Stimulated activated naive CD4-positive, alpha-beta T cell (primary cell): ENCODE measurements around the gene MRTFA.
A peak's percentile ranks its signal among the peaks of the same experiment; 100 is the strongest.
"Not testable (repeated sequence)": the region's sequence is repeated elsewhere in the genome, so short reads cannot be mapped to it uniquely, and the experiment has no call there.

Experiments
- DNase-seq, 6 experiments: peaks; one replicate each; lab custom pipeline; 2025; lab: John Stamatoyannopoulos, UW

The MRTFA gene

DNA sequence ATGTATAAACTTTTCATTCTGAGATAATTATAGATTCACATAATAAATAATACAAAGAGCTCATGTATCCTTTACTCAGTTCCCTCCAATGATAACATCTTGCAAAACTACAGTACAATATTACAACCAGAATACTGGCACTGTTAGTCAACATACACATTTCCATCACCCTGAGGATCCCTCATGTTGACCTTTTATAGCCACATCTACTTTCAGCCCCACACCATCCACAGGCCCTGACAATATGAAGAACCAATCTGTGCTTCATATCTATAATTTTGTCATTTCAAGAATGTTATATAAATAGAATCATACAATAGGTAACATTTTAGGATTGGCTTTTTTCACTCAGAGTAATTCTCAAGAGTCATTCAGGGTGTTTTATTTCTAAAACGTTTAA lies 115.5 kb downstream of the MRTFA start:
- no peak for DNase-seq

DNA sequence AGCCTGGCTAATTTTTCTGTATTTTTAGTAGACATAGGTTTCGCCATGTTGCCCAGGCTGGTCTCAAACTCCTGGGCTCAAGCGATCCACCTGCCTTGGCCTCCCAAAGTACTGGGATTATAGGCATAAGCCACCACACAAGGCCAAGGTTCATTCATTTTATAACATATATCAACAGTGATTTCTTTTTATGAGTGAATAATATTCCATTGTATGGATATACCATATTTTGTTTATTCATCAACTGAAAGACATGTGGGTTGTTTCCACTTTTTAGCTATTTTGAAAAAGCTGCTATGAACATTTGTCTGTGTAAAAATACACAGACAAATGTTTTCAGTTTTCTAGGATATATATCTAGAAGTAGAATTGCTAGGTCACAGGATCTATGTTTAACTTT lies 116.0 kb downstream of the MRTFA start:
- no peak for DNase-seq

DNA sequence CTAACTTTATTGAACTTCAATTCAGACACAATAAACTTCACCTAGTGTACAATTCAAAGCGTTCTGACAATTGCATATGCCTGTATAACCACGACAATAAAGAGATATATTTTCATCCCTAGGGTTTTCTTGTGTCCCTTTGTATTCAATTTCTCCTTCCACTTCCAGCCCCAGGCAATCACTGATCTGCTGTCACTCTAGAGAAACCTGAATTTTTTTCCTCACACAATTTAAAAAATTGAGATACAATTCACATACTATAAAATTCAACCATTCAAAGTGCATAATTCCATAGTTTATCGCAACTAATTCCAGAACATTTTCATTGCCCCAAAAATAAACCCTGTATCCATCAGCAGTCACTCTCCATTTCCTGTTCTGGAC lies 116.6 kb downstream of the MRTFA start:
- DNase-seq, result no peak

DNA sequence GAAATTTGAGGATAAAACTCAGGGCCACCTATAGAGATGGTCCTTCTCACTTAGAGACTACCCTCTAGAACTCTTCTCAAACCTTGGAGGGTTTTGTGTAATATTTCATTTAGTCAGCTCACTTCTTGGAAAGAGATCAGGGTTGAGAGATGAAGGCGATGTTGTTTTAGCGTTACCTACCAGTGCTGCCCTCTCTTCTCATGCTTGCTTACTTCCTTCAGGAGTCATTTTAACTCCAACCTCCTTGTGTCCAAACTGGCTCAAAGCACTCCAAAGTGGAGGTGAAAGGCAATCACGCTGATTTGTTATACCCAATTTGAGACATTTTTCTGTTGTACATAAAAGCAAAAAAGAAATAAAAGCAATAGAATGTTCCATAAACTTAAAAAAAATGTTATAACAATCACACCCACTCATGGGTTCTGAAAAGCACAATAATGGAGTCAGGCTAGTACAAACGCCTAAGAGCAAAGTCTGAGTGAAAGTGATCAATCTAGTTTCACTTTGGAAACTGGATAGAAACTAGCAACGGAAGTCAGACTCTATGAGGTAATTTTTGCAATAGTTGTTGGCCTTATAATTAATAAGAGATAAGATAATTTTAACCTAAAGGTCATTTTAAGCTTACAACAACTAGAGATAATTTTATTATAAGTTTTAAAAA lies 117.1 kb downstream of the MRTFA start:
- peak in 2 of 6 experiments; percentile 48 to 49 for DNase-seq

DNA sequence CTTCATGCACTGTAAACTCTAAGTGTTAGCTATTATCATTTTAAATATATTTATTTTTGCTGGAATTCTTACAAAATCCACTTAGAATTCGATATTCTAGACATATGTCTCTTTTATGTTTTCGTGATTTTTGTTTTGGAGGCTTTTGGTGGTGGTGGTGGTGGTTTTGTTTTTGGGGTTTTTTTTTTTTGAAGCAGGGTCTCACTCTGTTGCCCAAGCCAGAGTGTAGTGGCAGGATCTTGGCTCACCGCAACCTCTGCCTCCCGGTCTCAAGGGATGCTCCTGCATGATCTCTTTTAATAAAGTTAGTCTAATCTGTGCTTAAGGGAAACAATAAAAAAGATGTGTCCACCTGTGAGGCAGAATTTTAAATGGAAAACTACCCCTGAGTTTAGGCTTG lies 117.7 kb downstream of the MRTFA start:
- no peak for DNase-seq

DNA sequence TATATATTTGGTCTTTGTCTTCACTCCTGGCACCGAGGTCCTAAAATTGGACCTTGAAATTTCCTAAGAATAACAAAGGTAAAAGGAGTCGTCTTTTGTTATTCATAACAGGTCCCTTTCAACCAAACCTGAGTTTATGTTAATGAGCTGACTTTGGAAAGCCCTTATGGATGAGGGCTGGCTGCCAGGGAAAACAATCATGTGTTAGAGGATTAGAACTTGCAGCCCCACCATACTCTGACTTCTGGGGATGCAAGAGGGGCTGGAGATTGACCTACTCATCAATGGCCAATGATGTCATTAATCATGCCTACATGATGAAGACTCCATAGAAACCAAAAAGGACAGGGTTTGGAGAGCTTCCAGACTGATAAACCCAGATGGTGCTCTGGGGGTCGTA lies 118.9 kb downstream of the MRTFA start:
- no peak for DNase-seq

DNA sequence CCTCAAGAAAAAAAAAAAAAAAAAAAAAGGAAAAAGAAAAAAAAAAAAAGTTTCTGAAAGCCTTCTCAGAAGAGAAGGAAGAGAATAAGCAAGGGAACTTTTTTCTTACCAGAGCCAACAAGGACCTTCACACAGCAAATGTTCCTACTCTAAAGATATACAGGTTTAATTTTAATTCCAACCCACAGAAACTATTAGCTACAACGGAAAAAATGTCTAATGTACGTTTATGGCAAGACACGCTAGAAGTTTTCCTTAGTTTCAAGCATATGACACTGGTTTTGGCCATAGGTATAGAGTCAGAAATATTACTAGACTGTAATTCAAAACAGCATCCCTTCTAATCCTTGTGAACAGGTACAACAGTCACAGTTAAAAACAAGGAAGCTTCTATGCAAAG lies 120.1 kb downstream of the MRTFA start:
- DNase-seq, result no peak

DNA sequence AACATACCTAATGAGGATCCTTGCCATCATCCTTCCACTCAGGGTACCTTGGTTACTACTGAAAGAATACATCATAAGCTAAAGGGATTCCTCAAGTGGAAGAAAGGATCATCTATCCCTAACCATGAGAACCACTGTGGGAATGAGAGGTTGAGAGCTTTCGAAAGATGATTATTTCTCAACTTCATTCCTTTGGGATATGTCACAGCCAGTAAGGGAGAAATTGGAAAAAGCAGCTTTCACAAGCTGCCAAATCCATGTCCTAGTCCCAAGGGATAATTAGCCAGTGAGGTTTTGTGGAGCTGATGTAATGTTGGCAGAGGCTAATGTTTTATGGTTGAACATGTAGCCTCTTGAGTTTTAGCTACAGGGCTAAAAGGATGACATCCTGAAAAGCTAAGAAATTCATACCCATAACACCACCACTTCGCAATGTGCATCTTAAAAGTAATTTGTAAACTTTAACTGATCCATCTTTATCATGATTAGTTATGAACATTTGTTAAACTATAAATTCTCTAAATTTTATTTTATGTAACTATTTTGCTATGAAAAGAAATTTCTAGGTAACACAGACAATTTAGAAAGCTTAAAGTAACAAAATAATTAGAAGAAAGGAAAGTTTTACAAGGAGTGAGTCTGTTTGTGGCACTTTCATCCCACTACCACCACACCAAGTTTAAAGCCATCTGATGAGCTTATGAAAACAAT lies 123.9 kb downstream of the MRTFA start:
- DNase-seq, result no peak

DNA sequence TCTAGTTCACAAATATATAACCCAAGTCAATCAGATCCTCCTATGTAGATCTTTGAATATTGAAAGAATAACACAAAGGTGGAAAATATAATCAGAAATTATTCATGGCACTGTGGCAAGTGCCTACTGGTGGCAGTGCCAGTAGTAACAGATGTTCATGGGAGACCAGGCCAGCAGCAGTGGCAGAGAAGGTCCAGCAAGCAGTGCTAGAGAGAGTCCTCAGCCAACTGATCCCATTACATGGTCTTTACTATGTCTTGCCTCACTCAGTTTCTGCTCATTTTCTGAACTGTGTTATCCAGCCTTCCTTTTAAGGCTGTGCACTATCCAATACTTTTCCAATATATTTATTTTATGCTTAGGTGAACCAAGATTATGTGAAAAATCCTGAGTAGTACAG lies 124.9 kb downstream of the MRTFA start:
- no peak for DNase-seq

DNA sequence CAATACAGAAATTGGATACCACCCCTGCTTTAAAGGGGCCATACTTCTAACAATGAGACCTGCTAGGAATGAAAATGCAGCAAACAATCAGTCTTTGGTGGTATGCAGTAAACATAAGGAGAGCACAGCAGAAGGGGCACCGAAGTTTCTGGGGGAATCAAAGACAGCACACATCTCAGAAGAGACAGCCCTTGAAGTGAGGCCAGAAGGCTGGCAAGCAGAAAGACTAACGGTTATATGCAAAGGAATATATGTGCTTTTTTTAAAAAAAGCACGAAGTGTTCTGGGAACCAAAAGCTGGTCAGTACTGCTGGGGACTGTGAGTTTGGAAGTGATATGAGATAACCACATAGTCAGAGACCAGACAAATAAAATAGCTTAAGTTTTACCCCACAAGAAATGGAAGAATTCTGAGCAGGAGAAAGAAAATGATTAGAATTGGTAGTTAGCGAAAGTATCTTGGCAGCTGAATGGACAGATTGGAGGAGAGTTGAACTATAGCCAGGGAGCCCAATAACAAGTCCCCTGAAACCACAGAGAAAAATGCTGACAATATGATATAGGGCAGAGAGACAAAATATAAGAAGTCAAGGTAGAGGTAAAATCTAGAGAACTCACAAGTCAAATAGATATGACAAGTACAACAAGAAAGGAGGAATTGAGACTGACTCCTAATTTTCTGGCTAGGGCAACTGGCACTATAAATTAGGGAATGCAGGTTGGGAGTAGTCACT lies 125.7 kb downstream of the MRTFA start:
- no peak for DNase-seq

DNA sequence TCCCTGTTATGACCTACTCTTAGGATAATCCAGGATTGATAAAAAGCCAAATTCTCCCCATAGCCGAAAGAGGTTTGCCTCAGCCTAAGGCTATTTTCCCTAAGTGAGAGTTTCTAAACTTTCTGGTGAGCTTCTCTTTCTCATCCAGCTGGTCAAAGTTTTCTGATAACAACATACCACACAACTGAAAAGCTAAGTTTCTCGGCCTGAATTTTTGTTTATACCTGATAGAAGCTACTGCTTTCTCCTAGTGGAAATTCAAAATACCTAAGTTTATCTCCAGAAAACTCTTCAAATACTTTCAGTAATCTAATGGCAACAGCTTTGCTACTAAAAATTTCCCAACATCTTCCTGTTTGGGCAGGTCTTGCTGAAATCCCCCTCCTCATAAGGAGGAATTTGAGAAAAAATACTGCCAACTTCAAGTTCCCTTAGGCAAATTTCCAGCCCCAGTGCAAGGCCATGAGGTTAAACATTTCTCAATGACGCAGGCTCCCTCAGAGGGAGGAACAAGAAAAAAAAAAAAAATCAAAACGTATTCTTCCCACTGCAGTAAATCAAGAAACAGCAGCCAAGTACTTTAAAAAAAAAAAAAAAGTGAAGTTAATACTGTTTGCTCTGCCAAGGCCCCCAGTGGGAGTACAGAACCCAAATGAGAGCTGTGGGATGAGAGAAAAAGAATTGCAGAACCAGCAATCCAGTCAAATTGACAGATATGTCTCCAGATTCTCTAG lies 127.0 kb downstream of the MRTFA start:
- no peak for DNase-seq

DNA sequence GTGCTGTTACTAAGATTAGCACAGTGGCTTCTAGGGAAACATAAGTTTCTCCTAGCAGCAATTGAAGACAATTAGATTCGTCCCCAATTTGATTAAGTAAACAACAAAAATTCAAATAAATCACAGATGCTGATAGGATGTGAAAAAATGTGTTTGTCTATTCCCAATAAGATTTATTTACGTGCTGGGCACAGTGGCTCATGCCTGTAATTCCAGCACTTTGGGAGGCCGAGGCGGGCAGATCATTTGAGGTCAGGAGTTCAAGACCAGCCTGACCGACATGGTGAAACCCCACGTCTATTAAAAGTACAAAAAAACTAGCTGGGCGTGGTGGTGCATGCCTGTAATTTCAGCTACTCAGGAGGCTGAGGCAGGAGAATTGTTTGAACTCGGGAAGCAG lies 128.5 kb downstream of the MRTFA start:
- not testable (repeated sequence) for DNase-seq

DNA sequence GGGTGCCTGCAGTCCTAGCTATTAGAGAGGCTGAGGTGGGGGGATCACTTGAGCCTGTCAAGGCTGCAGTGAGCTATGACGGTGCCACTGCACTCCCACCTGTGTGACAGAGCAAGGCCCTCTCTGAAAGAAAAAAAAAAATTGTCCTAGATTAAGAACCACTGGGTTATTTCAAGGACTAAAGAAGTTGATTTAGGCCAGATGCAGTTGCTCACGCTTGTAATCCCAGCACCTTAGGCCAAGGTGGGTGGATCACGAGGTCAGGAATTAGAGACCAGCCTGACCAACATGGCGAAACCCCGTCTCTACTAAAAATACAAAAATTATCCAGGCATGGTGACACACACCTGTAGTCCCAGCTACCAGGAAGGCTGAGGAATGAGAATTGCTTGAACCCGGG lies 129.0 kb downstream of the MRTFA start:
- no peak for DNase-seq

DNA sequence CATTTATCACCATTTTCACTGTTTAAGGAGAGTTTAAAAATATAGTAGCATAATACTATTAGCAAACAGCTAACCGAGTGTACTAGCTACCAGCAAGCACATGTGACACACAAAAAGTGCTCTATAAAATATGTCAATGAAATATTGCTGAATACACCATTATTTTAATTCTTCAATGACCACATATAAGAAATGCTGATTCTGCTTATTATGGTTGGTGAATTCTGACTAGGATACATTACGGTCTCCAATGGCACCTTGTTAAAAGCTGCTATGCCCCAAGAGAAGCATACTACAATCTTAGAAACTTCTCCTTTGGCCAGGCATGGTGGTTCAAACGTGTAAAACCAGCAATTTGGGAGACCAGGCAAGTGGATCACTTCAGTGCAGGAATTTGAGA lies 129.8 kb downstream of the MRTFA start:
- DNase-seq, result no peak

DNA sequence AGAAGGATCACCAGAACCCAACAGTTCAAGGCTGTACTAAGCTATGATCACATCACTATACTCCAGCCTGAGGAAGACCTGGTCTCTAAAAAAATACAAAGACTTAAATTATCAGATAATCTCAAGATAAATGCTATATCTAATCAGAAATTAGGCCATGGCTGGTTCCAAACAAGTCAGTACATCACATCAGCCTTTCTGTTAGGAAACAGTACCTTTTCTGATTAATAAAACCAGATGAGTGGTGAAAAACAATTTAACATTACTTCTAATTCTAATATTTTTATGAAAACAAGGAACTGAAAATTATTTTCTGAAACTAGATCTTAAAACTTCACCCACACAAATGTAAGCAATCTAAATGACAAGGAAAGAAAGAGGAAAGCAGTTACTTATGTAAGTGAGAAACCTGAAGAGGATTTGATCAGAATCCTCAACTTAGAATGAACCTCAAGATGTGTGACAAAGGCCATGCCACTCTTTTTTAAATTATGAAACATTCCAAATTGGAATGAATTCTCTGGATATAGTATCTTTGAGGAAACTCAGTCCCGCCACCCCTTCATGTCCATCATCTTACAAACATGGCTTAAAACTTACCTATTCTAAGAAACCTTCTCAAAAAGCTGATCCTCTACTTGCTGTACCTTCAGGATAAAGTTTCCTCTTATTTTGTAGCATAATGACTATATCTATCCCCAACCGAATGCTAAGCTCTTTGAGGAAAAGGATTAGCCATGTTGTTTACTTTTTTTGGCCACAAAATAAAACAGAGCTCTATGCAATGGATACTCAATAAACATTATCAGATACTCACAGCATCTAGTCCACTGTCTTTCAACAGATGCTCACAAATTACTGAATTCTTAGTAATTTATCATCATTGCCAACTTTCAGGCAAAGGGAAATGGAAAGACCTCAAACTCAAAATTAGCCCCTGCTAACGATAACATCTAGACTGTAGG lies 132.0 kb downstream of the MRTFA start:
- no peak for DNase-seq

DNA sequence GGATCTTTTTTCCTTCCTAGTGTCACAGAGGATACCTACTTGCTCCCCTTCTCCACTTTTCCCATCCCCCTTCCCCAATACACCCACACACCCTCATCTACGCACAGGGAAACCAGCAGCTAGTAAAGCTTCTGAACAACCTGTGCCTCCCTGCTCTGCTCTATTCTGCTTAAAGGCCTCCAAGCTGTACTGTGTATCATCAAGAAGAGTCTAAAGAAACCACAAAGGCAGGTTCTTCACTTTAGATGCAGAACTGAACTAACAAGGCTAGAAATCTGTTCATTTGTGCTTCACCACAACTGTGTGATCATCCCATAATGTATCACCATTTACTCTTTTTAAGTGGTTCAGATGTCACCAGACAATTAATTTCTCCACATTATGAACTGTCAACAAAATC lies 133.6 kb downstream of the MRTFA start:
- peak in 1 of 6 experiments; percentile 11 for DNase-seq

DNA sequence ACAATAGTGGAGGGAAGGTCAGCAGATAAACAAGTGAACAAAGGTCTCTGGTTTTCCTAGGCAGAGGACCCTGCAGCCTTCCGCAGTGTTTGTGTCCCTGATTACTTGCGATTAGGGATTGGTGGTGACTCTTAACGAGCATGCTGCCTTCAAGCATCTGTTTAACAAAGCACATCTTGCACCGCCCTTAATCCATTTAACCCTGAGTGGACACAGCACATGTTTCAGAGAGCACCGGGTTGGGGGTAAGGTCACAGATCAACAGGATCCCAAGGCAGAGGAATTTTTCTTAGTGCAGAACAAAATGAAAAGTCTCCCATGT lies 136.1 kb downstream of the MRTFA start:
- not testable (repeated sequence) for DNase-seq

DNA sequence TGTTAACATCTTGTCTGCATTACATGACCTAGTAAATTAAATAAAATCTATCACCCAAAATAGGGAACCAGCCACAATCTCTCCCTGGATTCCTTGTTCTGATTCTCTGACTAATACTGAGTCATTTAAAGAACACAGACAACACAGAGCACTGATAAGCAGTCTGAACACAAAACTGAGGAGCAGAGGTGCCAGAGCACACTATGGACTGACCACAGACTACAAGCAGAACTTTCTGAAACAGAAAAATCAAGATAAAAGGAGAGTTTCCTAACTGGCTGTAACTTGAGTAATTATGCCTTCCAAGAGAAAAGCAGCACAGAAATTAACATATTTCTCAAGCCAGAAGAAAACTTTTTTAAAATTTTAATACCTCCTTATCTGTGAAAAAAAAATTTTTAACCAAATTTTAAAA lies 137.3 kb downstream of the MRTFA start:
- no peak for DNase-seq

DNA sequence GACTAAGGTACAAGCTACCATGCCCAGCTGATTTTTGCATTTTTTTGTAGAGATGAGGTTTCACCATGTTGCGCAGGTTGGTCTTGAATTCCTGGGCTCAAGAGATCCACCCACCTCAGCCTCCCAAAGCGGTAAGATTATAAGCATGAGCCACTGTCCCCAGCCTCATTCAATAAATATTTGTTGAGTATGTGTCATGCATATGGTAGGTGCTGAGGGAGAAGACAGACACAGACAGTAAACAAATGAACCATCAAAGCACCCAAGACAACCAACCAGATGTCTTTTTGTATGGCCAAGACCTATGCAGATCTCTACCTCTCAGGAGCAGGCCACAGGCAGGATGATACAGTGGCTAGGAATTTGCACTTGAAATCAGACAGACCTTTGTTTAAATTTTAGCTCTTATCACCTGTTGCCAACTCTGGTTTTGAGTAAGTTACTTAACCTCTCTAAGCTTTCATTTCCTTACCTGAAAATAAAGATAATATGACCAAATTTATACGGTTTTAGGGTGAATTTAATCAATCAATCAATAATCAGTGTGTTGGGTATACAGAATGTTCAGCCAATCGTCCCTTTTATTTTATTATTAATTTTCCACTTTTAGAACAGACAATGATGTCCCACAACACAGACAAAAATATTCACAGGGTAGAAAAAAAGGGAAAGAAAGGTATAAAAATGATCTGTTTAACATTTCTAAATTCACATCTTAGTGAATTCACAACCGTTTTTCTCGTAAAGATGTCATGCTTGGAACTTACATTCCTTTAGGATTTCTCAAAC lies 137.9 kb downstream of the MRTFA start:
- DNase-seq, result no peak

DNA sequence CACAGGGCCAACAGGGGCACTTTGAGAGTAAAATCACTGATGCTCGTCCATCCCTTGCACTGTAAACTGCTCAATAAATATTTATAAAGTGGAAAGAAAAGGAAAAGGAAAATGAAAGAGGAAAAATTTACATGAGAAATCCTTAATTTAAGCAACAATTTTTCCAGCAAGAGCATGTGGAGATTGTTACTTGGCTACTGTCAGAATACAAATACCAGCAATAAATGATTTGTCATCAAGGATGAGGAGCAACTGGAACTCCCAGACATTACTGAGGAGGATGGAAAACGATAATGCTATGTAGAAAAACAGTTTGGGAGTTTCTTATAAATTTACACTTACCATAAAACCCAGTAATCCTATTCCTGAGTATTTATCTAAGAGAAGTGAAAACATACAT lies 143.1 kb downstream of the MRTFA start:
- no peak for DNase-seq
